GM18499 (cell line): Measurements from ENCODE around the gene APC2.
"Not testable (repeated sequence)": the region's sequence is repeated elsewhere in the genome, so short reads cannot be mapped to it uniquely, and the experiment has no call there.

Experiments used
- ATAC-seq: cut with Tn5 transposase; IDR thresholded peaks from one replicate; pipeline ENCODE4 v1.9.1; 2021; ENCODE audit warnings: moderate number of reproducible peaks; ENCODE audit not compliant: insufficient read depth, unreplicated experiment

The APC2 gene

GRCh38 chr19:1473085-1473851, 23.3 kb downstream of the APC2 start:
- ATAC-seq, result no peak

- no peak for ATAC-seq
These were observed 24.3 kb downstream of the APC2 start for GRCh38 chr19:1474011-1474764.

- ATAC-seq, result no peak
These were observed 24.9 kb downstream of the APC2 start for GRCh38 chr19:1474765-1475351.

GRCh38 chr19:1475751-1476437, 26.0 kb downstream of the APC2 start:
- no peak for ATAC-seq

DNA sequence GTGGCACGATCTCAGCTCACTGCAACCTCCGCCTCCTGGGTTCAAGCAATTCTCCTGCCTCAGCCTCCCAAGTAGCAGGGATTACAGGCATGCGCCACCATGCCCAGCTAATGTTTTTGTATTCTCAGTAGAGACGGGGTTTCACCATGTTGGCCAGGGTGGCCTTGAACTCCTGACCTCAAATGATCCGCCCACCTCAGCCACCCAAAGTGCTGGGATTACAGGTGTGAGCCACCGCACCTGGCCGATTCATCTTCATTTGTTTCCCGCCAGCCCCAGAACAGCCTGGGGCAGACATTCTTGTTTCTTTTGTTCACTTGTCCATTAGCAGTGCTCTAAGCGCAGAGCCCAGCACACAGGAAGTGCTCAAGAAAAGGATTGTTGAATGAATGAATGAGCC, 27.1 kb downstream of the APC2 start:
- not testable (repeated sequence) for ATAC-seq

GRCh38 chr19:1478934-1479707, 29.2 kb downstream of the APC2 start, which contains the start of gene C19orf25:
Gene C19orf25, minus strand, starts transcription at chr19:1479215. Its CDS starts 312 bp downstream, at chr19:1478903.
- ATAC-seq, result peak; percentile 71

DNA sequence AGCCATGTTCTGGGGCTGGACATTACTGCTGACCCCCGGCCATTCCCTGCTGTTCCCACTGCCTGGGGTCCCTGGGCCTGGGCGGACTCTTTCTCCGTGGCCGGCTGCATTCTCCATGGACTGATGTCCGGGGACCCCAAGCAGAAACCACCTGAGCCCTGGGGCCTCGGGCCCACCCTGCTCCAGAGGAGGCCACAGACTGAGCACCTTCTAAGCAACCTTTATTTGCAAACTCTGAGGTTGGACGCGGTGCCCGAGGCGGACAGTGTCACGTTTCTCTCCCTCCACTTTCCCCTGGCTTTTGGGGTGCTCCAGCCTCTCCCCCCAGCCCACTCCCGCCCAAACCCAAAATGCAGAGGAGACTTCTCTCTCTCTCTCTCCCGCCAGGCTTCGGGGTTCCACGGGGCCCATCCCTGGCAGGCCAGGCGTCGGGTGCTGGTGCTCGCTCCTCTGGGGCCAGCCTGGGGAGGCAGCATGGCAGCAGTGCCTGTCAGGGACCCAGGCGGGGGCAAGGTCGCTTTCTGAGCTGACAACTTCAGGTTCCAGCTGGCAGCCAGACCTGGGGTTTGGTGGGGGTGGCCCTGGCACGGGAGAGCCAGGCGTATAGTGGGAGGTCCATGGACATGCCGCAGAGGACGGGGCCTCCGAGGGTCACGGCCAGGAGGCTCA, 31.4 kb downstream of the APC2 start:
- ATAC-seq, result no peak

GRCh38 chr19:1481893-1482360, 32.0 kb downstream of the APC2 start:
- ATAC-seq, result no peak

- ATAC-seq, result no peak
These were observed 32.6 kb downstream of the APC2 start for GRCh38 chr19:1482361-1483130.

DNA sequence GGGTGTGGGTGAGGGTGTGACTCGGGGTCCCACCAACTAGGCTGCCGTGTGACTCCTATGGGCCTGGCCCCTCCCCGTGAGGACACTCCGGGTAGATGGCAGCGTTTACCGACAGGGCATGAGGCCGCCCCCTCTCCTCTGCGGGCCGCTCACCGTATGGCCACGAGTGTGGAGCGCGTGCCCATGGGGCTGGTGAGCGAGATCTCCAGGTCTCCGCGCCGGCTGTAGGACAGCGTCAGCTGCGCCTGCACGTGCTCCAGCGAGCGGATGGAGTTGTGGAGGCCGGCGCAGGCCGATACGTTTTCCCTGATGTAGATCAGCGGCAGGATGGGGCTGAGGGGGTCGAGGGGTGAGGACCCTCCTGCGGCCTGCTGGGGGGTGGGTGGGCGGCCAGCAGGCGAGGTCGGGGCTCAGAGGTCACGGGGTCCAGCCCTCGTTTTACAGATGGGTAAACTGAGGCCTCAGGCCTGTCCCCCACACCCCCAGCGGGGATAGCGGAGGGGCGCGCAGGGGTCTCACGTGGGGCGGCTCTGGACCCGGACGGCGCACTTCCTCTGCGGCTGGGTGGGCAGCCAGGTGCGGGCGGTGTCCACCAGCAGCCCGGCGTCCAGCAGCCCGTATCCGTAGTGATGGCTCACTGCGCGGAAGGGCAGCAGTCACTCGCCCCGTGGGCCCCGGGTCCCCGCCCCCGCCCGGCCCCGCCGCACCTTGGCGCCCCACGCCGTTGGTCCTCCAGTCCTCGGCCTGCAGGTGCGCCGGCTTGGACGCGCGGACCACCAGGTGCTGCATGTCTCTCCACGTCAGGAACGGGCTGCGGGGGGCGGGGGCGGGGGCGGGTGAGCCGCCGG, 33.4 kb downstream of the APC2 start:
- ATAC-seq, result no peak

DNA sequence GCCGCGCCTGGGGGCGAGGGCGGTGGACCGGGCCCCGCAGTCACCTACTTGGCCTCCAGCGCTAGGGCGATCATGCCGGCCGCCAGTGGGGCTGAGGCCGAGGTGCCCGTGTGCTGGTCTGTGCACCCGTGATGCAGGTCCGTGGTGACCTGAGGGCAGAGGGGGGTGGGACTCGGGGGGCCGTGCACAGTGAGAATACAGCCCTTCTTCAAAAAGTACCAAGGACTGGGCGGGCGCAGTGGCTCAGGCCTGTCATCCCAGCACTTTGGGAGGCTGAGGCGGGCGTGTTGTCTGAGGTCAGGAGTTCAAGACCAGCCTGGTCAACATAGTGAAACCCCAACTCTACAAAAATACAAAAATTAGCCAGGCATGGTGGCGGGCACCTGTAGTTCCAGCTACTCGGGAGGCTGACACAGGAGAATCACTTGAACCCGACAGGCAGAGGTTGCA, 34.1 kb downstream of the APC2 start:
- ATAC-seq, result no peak

DNA sequence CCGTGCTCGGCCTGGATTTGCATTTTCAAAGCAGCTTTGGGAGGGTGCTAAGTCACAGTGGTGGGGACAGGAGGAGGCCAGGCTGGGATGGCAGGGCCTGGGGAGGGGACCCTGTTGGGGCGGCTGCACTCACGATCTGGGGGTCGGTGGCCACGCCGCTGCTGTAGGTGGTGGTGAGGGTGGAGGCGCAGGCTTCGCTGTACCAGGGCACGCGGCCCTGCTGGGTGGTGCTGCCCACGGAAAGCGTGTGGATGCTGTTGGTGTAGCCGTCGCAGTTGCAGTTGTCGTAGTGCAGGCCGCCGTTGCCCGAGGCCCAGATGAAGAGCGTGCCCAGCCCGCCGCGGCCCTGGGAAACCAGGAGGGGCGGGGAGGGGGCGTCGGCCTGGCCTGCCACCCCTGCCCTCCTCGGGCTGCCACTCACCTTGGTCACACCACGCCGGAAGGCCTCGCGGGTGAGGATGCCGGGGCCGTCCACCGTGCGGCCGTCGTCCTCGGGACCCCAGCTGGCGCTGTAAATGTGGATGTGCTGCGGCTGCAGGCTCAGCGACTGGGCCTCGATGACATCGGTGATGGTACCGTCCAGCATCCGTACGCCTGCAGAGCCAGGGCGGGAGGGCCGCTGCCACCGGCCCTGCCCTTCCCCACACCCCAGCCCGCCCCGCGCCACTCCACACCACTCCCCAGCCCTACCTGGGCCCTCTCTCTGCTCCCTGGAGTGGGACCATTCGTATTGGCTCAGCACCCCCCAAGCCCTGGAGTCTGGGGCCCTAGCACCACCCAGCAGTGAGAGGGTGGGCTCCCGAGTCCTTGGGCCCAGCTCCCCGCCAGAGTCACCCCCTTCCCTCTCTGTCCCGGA, 37.0 kb downstream of the APC2 start:
- no peak for ATAC-seq

- no peak for ATAC-seq
These were observed 37.8 kb downstream of the APC2 start for GRCh38 chr19:1487576-1488281.

- ATAC-seq, result no peak
These were observed 38.3 kb downstream of the APC2 start for GRCh38 chr19:1488282-1488601.

- no peak for ATAC-seq
These were observed 39.8 kb downstream of the APC2 start for GRCh38 chr19:1489463-1490310.
